Activated CD4-positive, alpha-beta T cell treated with anti-CD3 and anti-CD28 coated beads for 36 hours (primary cell): ENCODE results near the gene SHF. TPM values are rescaled to one million over a fixed set of nuclear protein-coding genes. Genes with fewer than 3 reads are reported as not detected.
"Not testable (repeated sequence)": the region's sequence is repeated elsewhere in the genome, so short reads cannot be mapped to it uniquely, and the experiment has no call there.

Source experiments
- ATAC-seq: fragments of 200-7000 bp; cut with Tn5 transposase; one replicate; pipeline ENCODE4 v1.10.0; 2021; ENCODE audit warnings: mild to moderate bottlenecking, moderate library complexity
- CTCF ChIA-PET: fragments of 350-600 bp; sonication (Branson Sonifier 250); formaldehyde crosslinking; loops from one replicate; lab custom pipeline; 2021; ENCODE audit warnings: antibody characterized with exemption; lab: Charles Lee
- POLR2A ChIA-PET: fragments of 350-600 bp; sonication (Branson Sonifier 250); formaldehyde crosslinking; loops from one replicate; lab custom pipeline; 2021; ENCODE audit warnings: antibody characterized with exemption, inconsistent platforms; lab: Charles Lee
- DNase-seq: peaks from one replicate; pipeline ENCODE4 v3.0.0-alpha.2; 2020
- H3K27ac Mint-ChIP-seq: one replicate; pipeline ENCODE4 v1.8.0; 2021; ENCODE audit warnings: mixed read lengths
- H3K27me3 Mint-ChIP-seq: one replicate; pipeline ENCODE4 v1.8.0; 2021; ENCODE audit warnings: mixed read lengths
- H3K36me3 Mint-ChIP-seq: one replicate; pipeline ENCODE4 v1.8.0; 2021; ENCODE audit warnings: low read depth, mixed read lengths
- H3K4me1 Mint-ChIP-seq: one replicate; pipeline ENCODE4 v1.8.0; 2021; ENCODE audit warnings: mixed read lengths
- H3K4me3 Mint-ChIP-seq: one replicate; pipeline ENCODE4 v1.8.0; 2021; ENCODE audit warnings: mild to moderate bottlenecking, moderate library complexity, mixed read lengths
- H3K9me3 Mint-ChIP-seq: one replicate; pipeline ENCODE4 v1.8.0; 2021; ENCODE audit warnings: low read depth, mixed read lengths
- intact Hi-C, 2 experiments: fragments of 100-400 bp; cut with DNase I in 1 of 2; cut with micrococcal nuclease in 1 of 2; formaldehyde crosslinking; loops; one replicate each; pipeline versions ENCODE4 v1.14.2 to v1.15.1; 2022 to 2024; cut with DNase I, micrococcal nuclease
- total RNA-seq, 2 experiments: library from RNA; stranded (reverse); gene quantifications; one replicate each; pipeline ENCODE4 v1.2.3, GENCODE V29; 2021

The SHF gene
- total RNA-seq, 2 experiments from 2014 or later: 17.9 to 18.7 TPM

DNA sequence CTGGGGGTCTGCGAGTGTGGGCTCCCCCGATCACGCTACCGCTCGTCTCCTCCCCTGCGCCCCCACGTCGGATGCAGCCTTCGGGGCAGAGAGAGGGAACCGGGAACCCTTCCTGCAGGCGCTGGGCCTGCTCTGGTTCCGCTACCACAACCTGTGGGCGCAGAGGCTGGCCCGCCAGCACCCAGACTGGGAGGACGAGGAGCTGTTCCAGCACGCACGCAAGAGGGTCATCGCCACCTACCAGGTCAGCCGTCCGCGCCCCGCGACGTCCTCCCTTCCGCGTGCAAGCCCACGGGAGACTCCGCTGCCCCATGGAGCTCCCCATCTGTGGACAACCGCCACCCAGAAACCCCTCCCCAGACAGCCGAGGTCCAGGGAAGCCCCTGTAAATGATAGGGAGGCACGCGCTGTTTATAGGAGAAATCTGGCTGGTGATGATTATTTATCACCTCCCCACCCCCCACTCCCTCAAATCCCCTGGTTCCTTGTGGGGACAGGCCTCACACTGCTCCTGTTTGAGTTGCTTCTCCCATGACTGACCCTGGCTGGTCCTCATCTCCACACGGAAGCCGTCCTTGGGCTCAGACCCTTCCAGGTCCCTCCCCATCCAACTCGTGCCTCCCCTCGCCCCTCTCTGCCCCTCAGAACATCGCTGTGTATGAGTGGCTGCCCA, 51.9 kb downstream of the SHF start:
- DNase-seq, H3K27ac Mint-ChIP-seq, H3K4me1 Mint-ChIP-seq, POLR2A ChIA-PET, ATAC-seq, H3K9me3 Mint-ChIP-seq, H3K36me3 Mint-ChIP-seq: not testable (repeated sequence)
- intact Hi-C loops: loop anchor here in 1 of 2 experiments (2.0 kb wide), 1 partner anchor 17 kb away; no protein-coding TSS in a partner anchor
- CTCF ChIA-PET: interaction anchor here (0.6 to 1.1 kb wide), 3 partner anchors 12 to 72 kb away, joined by 3 to 6 read pairs (median 6); no protein-coding TSS in a partner anchor
- Mint-ChIP-seq H3K27me3 (peaks cover 29% of the 10 kb centered on the region), H3K4me3 (peak overlapping the region; percentile 5)

DNA sequence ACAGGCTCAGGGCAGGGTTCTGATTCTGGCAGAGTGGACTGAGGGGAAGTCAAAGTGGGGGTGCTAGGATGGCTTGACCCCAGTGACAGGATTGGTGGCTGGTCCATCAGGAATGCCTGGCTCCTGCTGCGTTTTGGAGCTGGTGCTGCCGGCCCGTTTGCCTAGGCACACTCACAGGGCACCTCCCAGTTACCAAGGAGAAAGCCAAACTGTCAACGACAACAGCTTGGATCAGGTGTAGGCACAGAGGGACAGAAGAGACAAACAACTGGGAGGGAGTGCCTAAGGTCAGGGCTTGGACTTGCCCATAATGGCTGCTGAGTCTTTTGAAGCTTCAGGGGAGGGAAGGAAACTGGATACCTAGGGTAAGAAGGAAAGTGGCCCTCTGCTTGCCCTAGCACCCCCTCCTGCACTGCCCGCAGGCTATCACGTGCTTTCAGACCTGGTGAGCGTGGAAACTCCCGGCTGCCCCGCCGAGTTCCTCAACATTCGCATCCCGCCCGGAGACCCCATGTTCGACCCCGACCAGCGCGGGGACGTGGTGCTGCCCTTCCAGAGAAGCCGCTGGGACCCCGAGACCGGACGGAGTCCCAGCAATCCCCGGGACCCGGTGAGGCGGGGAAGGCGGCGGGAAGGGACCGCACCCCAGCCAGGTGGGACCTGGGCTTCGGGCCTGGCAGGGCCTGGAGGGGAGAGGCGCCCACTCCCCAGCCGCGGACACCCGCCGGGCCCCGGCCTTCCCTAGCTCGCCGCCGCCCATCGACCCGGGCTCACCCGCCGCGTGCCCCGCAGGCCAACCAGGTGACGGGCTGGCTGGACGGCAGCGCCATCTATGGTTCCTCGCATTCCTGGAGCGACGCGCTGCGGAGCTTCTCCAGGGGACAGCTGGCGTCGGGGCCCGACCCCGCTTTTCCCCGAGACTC, 52.8 kb downstream of the SHF start:
- Mint-ChIP-seq H3K27me3 (peaks cover 35% of the 10 kb centered on the region), H3K36me3 (no peaks in the 10 kb centered on the region), H3K4me3 (peak overlapping the region; percentile 35), H3K4me1 (peaks cover 9% of the 10 kb centered on the region), H3K9me3 (no peaks in the 10 kb centered on the region), H3K27ac (no peak overlapping the region)
- intact Hi-C loops: no loop called here
- ChIA-PET POLR2A (no interaction called here), CTCF (interaction anchor here (0.6 to 4.9 kb wide), 5 partner anchors 11 to 707 kb away, joined by 3 to 29 read pairs (median 6); no protein-coding TSS in a partner anchor)
- ATAC-seq: peak; percentile 57
- DNase-seq: peak; percentile 54

DNA sequence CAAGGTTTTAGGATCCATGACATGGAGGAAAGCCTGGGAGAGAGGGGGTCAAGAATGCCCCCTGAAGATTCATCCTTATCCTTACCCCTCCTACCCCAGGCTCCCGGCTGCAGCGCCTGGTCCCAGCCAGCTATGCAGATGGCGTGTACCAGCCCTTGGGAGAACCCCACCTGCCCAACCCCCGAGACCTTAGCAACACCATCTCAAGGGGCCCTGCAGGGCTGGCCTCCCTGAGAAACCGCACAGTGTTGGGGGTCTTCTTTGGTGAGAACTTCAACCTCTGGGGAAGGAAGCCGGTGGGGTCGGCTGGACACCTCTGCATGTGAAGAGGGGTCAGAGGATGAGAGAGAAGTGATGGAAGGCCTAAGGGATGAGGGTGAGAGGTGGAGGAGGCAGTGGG, 53.7 kb downstream of the SHF start:
- Mint-ChIP-seq H3K27ac (no peak overlapping the region), H3K4me3 (no peak overlapping the region), H3K36me3 (no peaks in the 10 kb centered on the region), H3K4me1 (peaks cover 9% of the 10 kb centered on the region), H3K9me3 (no peaks in the 10 kb centered on the region), H3K27me3 (peaks cover 36% of the 10 kb centered on the region)
- POLR2A ChIA-PET: no interaction called here
- intact Hi-C loops: no loop called here
- CTCF ChIA-PET: interaction anchor here (0.7 to 4.9 kb wide), 3 partner anchors 10 to 247 kb away, joined by 3 to 29 read pairs (median 4); no protein-coding TSS in a partner anchor
- no peak for ATAC-seq
- no peak for DNase-seq

DNA sequence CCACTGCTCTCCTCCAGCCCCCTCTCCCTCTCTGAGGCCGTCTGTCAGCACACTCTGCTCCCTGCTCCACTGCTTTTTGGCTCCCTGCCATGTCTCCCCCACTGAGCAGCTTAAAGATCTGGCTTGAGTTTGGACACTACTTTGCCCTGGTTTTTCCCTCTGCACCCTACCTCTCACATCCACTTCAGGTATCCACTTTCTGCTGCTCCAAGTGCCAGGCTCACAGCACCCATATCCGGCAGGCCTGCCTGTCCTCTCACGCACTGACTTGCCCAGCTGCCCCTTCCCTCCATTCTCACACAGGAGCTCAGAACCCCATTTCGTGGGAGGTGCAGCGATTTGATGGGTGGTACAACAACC, 54.2 kb downstream of the SHF start:
- POLR2A ChIA-PET: interaction anchor here (0.6 kb wide), 1 partner anchor 156 kb away, joined by 4 read pairs; no protein-coding TSS in a partner anchor
- Mint-ChIP-seq H3K36me3 (no peaks in the 10 kb centered on the region), H3K4me3 (no peak overlapping the region), H3K9me3 (no peaks in the 10 kb centered on the region), H3K27ac (no peak overlapping the region), H3K4me1 (peaks cover 9% of the 10 kb centered on the region), H3K27me3 (peaks cover 41% of the 10 kb centered on the region)
- DNase-seq (no peak), ATAC-seq (no peak)
- intact Hi-C loops: no loop called here
- CTCF ChIA-PET: interaction anchor here (0.6 to 4.9 kb wide), 4 partner anchors 8 to 66 kb away, joined by 3 to 29 read pairs (median 4); no protein-coding TSS in a partner anchor

DNA sequence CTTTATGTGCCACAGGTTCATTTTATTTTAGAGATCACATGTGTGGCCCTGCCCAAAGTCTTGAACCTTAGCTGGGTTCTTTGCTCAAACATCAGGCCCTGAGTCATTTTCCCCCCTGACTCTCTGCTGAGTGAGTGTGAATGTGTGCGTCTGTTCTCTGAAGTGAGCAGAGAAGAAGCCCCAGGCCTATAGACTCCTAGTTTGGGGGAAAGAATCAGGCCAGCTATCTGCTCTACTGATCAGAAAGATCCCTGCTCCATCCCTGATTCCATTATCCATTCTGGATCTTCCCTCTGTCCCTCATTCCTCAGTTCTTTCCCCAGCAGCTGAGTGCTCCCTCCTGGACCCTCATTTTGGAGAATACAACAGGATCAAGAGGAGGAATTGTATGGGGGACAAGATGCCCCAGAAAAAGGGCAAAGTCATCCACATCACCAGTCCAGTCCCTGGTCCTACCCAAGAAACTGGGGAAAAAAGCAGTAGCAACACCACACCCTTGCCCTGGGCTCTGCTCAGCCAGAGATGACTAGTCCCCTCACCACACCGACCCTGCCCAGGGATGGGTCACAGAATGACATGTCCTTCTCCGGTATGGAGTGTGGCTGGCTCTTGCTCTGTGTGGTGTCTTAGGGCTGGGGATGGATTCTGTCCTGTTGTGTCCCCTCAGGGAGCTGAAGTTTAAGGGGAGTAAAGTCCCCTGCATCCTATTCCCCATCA, 54.8 kb downstream of the SHF start:
- H3K27ac Mint-ChIP-seq: no peak overlapping the region
- intact Hi-C loops: no loop called here
- no peaks in the 10 kb centered on the region for H3K9me3 Mint-ChIP-seq
- POLR2A ChIA-PET: interaction anchor here (0.6 kb wide), 1 partner anchor 155 kb away, joined by 4 read pairs; no protein-coding TSS in a partner anchor
- no peaks in the 10 kb centered on the region for H3K36me3 Mint-ChIP-seq
- CTCF ChIA-PET: interaction anchor here (0.6 to 4.9 kb wide), 7 partner anchors 9 to 257 kb away, joined by 3 to 29 read pairs (median 3); no protein-coding TSS in a partner anchor
- ATAC-seq (peak; percentile 40), DNase-seq (no peak)
- peaks cover 9% of the 10 kb centered on the region for H3K4me1 Mint-ChIP-seq
- no peak overlapping the region for H3K4me3 Mint-ChIP-seq
- peaks cover 46% of the 10 kb centered on the region for H3K27me3 Mint-ChIP-seq

DNA sequence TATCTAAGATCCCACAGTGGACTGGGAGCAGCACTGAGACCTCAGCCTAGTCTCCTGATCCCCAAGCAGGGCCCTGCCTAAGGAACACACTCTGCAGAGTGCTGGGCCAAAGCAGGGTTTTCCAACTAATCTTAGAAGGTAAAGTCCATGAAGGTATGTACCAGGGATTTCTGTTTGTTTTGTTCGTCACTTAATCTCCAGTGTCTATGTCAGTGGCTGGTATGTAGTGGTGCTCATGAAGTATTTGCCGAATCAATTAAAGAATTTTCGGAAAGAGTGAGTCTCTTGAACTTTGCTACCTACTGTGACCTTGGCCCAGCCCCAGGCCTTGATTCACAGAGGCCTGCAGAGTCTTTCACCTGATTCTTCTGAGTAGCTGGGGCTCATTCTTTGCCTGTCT, 56.3 kb downstream of the SHF start:
- POLR2A ChIA-PET: interaction anchor here (0.6 kb wide), 1 partner anchor 69 kb away, joined by 3 read pairs; no protein-coding TSS in a partner anchor
- Mint-ChIP-seq H3K27me3 (peaks cover 49% of the 10 kb centered on the region), H3K4me1 (peaks cover 9% of the 10 kb centered on the region), H3K4me3 (no peak overlapping the region), H3K9me3 (no peaks in the 10 kb centered on the region), H3K36me3 (no peaks in the 10 kb centered on the region), H3K27ac (no peak overlapping the region)
- ATAC-seq (no peak), DNase-seq (no peak)
- intact Hi-C loops: no loop called here
- CTCF ChIA-PET: interaction anchor here (0.8 to 4.9 kb wide), 5 partner anchors 11 to 259 kb away, joined by 3 to 29 read pairs (median 4); no protein-coding TSS in a partner anchor

DNA sequence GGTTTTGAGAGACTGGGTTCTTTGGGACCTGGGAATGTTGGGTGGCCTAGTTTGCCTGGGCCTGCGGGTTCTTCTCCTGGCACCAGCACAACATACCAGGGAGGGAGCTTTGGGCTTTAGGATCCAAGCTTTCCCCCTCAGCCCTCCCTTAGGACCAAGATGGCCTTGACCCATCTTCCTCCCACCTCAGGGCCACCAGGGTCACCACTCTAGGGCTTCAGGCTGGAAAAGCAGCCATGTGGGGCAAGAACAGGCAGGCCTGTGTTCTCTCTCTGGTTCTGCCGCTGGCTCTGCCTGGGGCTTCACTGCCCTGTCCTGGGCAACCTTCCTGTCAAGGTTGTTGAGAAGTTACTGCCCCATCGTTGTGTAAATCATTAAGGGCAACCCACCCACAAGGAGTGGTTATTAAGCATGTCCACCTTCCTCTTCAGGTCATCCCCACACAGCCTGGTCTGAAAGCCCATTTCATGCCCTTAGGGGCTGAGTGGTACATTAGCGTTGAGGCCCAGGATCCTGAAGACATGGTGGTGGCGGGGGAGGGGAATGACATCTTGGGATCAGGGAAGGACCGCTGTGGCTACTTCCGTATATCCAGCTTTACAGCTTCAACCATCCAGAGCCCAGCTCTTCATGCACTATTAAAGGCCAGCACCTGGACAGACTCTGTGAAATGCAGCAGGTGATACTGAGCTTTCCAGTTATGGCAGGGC, 57.3 kb downstream of the SHF start:
- no peak overlapping the region for H3K4me3 Mint-ChIP-seq
- DNase-seq (no peak), ATAC-seq (no peak)
- CTCF ChIA-PET: interaction anchor here (0.8 to 4.9 kb wide), 5 partner anchors 12 to 74 kb away, joined by 3 to 29 read pairs (median 4); no protein-coding TSS in a partner anchor
- H3K4me1 Mint-ChIP-seq: peaks cover 5% of the 10 kb centered on the region
- POLR2A ChIA-PET: no interaction called here
- H3K9me3 Mint-ChIP-seq: no peaks in the 10 kb centered on the region
- no peaks in the 10 kb centered on the region for H3K36me3 Mint-ChIP-seq
- H3K27me3 Mint-ChIP-seq: peaks cover 54% of the 10 kb centered on the region
- H3K27ac Mint-ChIP-seq: no peak overlapping the region
- intact Hi-C loops: no loop called here

DNA sequence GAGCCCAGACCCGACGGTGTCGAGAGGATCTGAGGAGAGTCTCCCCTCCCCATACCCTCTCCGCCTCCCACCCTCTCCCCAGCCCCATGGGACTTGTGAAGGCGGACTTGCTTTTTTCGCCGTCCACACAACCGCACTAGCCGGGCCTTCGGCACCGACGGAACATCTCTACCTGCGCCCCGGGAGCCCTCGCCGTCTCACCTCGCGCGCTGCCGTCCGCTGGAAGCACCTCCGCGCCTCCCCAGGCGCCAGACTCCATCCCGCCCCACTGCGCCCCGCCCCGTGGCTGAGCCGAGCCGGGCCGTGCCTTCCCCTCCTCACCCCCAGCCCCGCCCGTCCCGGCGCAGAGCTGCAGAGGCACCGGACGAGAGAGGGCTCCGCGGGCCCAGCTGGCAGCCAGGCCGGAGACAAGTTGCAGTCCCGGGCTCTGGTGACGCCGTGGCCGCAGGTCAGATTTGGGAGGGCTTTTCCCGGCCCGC, 58.1 kb downstream of the SHF start, which contains the start of the genes DUOX1 and DUOXA1:
TSS of gene DUOX1 (plus strand) at position 344 of the 479 bp plus-strand sequence. CDS start 1,973 bp downstream, outside the sequence.
TSS of gene DUOXA1 (minus strand) at position 229 of the 479 bp plus-strand sequence. CDS start 6,865 bp downstream, outside the sequence.
- Mint-ChIP-seq H3K4me3 (no peak within 1 kb of the TSS), H3K4me1 (peaks cover 2% of the 10 kb centered on the region), H3K9me3 (no peaks in the 10 kb centered on the region), H3K27ac (no peak within 1 kb of the TSS), H3K36me3 (no peaks in the 10 kb centered on the region), H3K27me3 (peaks cover 57% of the 10 kb centered on the region)
- ATAC-seq (peak; percentile 71), DNase-seq (peak; percentile 63)
- POLR2A ChIA-PET: no interaction called here
- intact Hi-C loops: no loop called here
- CTCF ChIA-PET: interaction anchor here (0.5 to 4.9 kb wide), 5 partner anchors 10 to 204 kb away, joined by 3 to 29 read pairs (median 3); no protein-coding TSS in a partner anchor

DNA sequence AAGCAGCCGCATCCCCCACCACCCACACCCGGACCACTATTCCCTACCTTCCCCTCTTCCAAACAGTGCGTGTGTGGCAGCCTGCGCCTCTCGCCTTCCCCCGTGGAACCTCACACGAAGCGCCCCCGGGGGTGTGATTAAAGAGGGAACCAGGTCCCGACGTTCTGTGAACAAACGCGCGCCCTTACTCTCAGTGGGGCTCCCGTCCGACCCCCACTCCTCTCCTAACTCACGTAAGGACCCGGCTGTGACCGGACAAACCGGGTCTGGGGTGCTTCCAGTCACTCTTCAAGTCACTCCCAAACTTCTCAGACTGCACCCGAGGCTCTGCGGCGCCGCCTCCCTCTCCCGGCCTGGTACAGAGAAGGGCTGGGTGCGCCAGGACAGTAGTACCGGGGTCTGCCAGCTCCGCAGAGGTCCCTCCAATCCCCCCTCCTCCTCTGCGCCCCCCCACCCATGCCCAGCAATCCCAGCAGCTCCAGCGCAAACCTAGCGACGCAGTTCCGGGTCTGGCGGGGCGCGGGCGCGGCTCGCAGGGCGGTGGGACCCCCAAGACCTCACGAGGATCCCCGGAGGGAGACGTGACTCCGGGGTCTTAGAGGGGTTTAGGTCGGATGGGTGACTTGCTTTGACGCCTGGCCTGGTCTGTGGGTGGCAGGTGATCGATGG, 58.7 kb downstream of the SHF start:
- POLR2A ChIA-PET: no interaction called here
- intact Hi-C loops: no loop called here
- CTCF ChIA-PET: interaction anchor here (0.5 to 1.2 kb wide), 2 partner anchors 11 to 205 kb away, joined by 3 read pairs; no protein-coding TSS in a partner anchor
- Mint-ChIP-seq H3K9me3 (no peaks in the 10 kb centered on the region), H3K4me3 (no peak overlapping the region), H3K4me1 (no peaks in the 10 kb centered on the region), H3K27ac (no peak overlapping the region), H3K27me3 (peaks cover 52% of the 10 kb centered on the region), H3K36me3 (no peaks in the 10 kb centered on the region)
- ATAC-seq: no peak
- DNase-seq: no peak
